Loucy (cell line): ENCODE measurements around the gene NMUR1.
"Not testable (repeated sequence)": the region's sequence is repeated elsewhere in the genome, so short reads cannot be mapped to it uniquely, and the experiment has no call there.

Experiments
- H2AFZ ChIP-seq: fragments of 200-600 bp; sonication (generic); 2 replicates; pipeline ENCODE4 v1.6.0; 2016; ENCODE audit warnings: antibody characterized with exemption, mild to moderate bottlenecking, low read length, moderate library complexity
- H3F3A ChIP-seq: fragments of 200-600 bp; 2 replicates; pipeline ENCODE4 v1.6.0; 2016; ENCODE audit warnings: antibody characterized with exemption, low read depth, mild to moderate bottlenecking
- H3K27me3 ChIP-seq: fragments of 200-600 bp; sonication (generic); 2 replicates; pipeline ENCODE4 v1.6.1; 2014; ENCODE audit warnings: low read length, mild to moderate bottlenecking; ENCODE audit not compliant: insufficient read depth, poor library complexity, severe bottlenecking
- H3K36me3 ChIP-seq: fragments of 200-600 bp; sonication (generic); 2 replicates; pipeline ENCODE4 v1.6.1; 2016; ENCODE audit warnings: low read length; ENCODE audit not compliant: insufficient read depth
- H3K4me1 ChIP-seq: fragments of 200-600 bp; sonication (generic); 2 replicates; pipeline ENCODE4 v1.5.1; 2014; ENCODE audit warnings: low read length, mild to moderate bottlenecking; ENCODE audit not compliant: insufficient read depth, poor library complexity, severe bottlenecking
- H3K4me2 ChIP-seq: fragments of 200-600 bp; sonication (generic); 2 replicates; pipeline ENCODE4 v1.6.0; 2014; ENCODE audit warnings: antibody characterized with exemption, low read length, low read depth, mild to moderate bottlenecking; ENCODE audit not compliant: poor library complexity, severe bottlenecking
- H3K4me3 ChIP-seq: fragments of 200-600 bp; sonication (generic); 2 replicates; pipeline ENCODE4 v1.5.1; 2014; ENCODE audit warnings: low read length, mild to moderate bottlenecking, mixed read lengths; ENCODE audit not compliant: poor library complexity, severe bottlenecking
- H3K79me2 ChIP-seq: fragments of 200-600 bp; sonication (generic); 2 replicates; pipeline ENCODE4 v1.6.1; 2014; ENCODE audit warnings: low read length; ENCODE audit not compliant: insufficient read depth
- H3K9ac ChIP-seq: fragments of 200-600 bp; sonication (generic); 2 replicates; pipeline ENCODE4 v1.6.0; 2014; ENCODE audit warnings: mild to moderate bottlenecking, low read depth, low read length, moderate library complexity; ENCODE audit not compliant: poor library complexity, severe bottlenecking
- H3K9me2 ChIP-seq: fragments of 200-600 bp; sonication (generic); replicated peaks from 2 replicates; pipeline ENCODE4 v1.6.1; 2016; ENCODE audit warnings: low read depth, low read length, mixed read lengths
- H3K9me3 ChIP-seq: fragments of 200-600 bp; sonication (generic); 2 replicates; pipeline ENCODE4 v1.6.1; 2014; ENCODE audit warnings: mild to moderate bottlenecking, antibody characterized with exemption, low read length, low read depth; ENCODE audit not compliant: insufficient read depth
- H4K20me1 ChIP-seq: fragments of 200-600 bp; sonication (generic); 2 replicates; pipeline ENCODE4 v1.6.0; 2014; ENCODE audit warnings: antibody characterized with exemption, low read length, mild to moderate bottlenecking; ENCODE audit not compliant: insufficient read depth, poor library complexity, severe bottlenecking
- EZH2phosphoT487 ChIP-seq: fragments of 200-600 bp; IDR thresholded peaks from 2 replicates; pipeline ENCODE4 v1.6.1; 2018; ENCODE audit warnings: antibody characterized with exemption, mild to moderate bottlenecking, moderate library complexity, borderline replicate concordance
- TF ChIP-seq, protein P1 (sequence below): fragments of 200-600 bp; sonication (generic); conservative IDR thresholded peaks from 2 replicates; pipeline ENCODE4 v1.5.1; 2014; ENCODE audit warnings: mild to moderate bottlenecking, antibody characterized with exemption, low read length

Gene NMUR1, protein sequence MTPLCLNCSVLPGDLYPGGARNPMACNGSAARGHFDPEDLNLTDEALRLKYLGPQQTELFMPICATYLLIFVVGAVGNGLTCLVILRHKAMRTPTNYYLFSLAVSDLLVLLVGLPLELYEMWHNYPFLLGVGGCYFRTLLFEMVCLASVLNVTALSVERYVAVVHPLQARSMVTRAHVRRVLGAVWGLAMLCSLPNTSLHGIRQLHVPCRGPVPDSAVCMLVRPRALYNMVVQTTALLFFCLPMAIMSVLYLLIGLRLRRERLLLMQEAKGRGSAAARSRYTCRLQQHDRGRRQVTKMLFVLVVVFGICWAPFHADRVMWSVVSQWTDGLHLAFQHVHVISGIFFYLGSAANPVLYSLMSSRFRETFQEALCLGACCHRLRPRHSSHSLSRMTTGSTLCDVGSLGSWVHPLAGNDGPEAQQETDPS

DNA sequence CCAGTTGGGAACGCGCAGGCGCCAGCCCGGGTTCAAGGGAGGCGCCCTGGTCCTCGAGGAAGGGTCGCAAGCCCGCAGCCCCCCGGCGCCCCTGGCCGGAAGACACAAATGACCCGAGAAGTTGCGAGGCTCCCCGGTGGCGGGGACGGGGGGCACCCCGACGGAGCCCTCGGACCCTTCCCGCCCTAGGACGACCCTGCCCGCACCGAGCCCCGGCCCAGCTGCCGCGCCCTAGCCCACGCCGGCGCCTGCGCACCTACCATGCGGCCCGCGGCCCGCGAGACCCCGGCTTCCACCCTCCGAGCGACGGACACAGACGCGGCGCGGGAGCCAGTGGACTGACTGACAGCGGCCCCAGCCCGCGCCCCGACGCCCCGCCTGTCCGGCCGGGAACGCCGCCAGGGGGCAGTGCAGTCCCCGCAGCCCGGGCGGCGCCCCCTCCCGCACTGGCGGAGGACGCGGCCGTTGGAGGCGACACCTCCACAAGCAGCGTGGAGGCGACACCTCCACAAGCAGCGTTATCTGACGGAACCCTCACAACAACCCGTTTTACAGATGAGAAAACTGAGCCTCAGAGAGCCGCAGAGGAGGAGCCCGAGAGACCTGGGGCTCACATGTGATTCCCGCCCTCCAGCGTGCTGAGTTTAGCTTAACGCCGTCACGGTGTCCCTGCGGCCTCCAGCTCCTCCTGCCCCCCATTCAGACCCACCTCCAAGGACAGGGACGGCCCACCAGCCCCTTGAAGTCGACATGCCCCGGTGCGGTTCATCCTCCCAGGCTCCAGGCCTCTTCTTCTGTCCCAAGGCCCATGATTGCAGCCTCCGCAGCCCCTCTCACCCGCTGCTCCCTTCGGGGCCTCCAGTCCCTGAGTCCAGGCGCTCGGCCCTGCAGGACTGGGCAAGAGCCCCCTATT, at the start of gene NMUR1:
Gene NMUR1 (minus strand): TSS at position 347 of the 913 bp plus-strand sequence. CDS start 84 bp downstream, at position 263.
- H3K4me3 ChIP-seq = no peak within 1 kb of the TSS
- no peaks in the 10 kb centered on the region for H3K9me2 ChIP-seq
- H4K20me1 ChIP-seq = no peaks in the 10 kb centered on the region
- no peaks in the 10 kb centered on the region for H3F3A ChIP-seq
- no peaks in the 10 kb centered on the region for H3K27me3 ChIP-seq
- no peak within 1 kb of the TSS for H3K9ac ChIP-seq
- no peaks in the 10 kb centered on the region for H3K79me2 ChIP-seq
- no peak within 1 kb of the TSS for H3K4me2 ChIP-seq
- H2AFZ ChIP-seq = no peak within 1 kb of the TSS
- peaks cover 19% of the 10 kb centered on the region for H3K4me1 ChIP-seq
- no peaks in the 10 kb centered on the region for H3K9me3 ChIP-seq
- H3K36me3 ChIP-seq = no peaks in the 10 kb centered on the region
- TF ChIP-seq, protein P1, sequence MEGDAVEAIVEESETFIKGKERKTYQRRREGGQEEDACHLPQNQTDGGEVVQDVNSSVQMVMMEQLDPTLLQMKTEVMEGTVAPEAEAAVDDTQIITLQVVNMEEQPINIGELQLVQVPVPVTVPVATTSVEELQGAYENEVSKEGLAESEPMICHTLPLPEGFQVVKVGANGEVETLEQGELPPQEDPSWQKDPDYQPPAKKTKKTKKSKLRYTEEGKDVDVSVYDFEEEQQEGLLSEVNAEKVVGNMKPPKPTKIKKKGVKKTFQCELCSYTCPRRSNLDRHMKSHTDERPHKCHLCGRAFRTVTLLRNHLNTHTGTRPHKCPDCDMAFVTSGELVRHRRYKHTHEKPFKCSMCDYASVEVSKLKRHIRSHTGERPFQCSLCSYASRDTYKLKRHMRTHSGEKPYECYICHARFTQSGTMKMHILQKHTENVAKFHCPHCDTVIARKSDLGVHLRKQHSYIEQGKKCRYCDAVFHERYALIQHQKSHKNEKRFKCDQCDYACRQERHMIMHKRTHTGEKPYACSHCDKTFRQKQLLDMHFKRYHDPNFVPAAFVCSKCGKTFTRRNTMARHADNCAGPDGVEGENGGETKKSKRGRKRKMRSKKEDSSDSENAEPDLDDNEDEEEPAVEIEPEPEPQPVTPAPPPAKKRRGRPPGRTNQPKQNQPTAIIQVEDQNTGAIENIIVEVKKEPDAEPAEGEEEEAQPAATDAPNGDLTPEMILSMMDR = no peak
- no peak for TF ChIP-seq EZH2phosphoT487

DNA sequence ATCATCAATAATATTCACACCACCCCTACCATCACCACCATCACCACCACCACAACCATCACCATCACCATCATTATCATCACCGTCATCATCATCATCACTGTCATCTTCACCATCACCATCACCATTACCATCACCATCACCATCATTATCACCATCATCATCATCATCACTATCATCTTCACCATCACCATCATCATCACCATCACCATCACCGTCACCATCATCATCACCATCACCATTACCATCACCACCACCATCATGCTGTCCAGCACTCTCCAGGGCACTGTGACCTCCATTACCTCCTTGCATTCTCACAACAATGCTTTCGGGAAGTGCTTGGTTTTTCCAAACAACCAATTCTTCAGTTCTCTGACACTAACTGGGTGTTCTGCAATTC, 49.3 kb upstream of the NMUR1 start:
- H3K4me1 ChIP-seq = peaks cover 5% of the 10 kb centered on the region
- no peaks in the 10 kb centered on the region for H3K36me3 ChIP-seq
- no peak overlapping the region for H3K4me2 ChIP-seq
- no peaks in the 10 kb centered on the region for H3F3A ChIP-seq
- no peaks in the 10 kb centered on the region for H3K9me3 ChIP-seq
- H3K79me2 ChIP-seq = no peaks in the 10 kb centered on the region
- H3K9me2 ChIP-seq = no peaks in the 10 kb centered on the region
- H4K20me1 ChIP-seq = no peaks in the 10 kb centered on the region
- TF ChIP-seq, protein P1 = no peak
- no peak for TF ChIP-seq EZH2phosphoT487
- no peak overlapping the region for H2AFZ ChIP-seq
- no peak overlapping the region for H3K4me3 ChIP-seq
- no peaks in the 10 kb centered on the region for H3K27me3 ChIP-seq
- H3K9ac ChIP-seq = no peak overlapping the region

DNA sequence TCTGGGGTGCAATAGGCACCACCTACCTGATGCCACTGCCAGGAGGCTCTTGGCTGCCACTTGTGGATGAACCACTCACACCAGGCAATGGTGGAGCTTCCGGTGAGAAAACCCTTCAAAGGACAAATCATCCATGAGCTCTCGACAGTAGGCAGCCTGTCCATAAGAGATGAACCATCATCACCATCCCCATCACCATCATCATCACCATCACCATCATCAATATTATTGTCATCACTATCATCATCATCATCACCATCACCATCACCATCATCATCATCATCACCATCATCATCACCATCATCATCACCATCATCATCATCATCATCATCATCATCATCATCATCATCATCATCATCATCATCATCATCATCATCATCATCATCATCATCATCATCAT, 48.4 kb upstream of the NMUR1 start:
- not testable (repeated sequence) for H2AFZ ChIP-seq, H3K9ac ChIP-seq, H3K79me2 ChIP-seq

More for the DNA sequence above, 48.4 kb upstream of the NMUR1 start:
- H3F3A ChIP-seq, H3K4me3 ChIP-seq, H3K4me2 ChIP-seq, H3K9me3 ChIP-seq, H4K20me1 ChIP-seq, H3K9me2 ChIP-seq, H3K36me3 ChIP-seq, H3K27me3 ChIP-seq, H3K4me1 ChIP-seq: not testable (repeated sequence)
